HepG2 (cell line): ENCODE measurements around the gene GPR139. TPM values are rescaled to one million over a fixed set of nuclear protein-coding genes. Genes with fewer than 3 reads are reported as not detected.
A peak's percentile ranks its signal among the peaks of the same experiment; 100 is the strongest.

Experiments
- ATAC-seq: fragments of 200-7000 bp; cut with Tn5 transposase; 3 replicates; pipeline ENCODE4 v1.9.1; 2020; ENCODE audit warnings: mild to moderate bottlenecking, moderate library complexity
- BruUV-seq: library from RNA; stranded (reverse); fragments of 400-500 nt; replicated peaks from 2 replicates; lab custom pipeline; 2021; lab: Mats Ljungman, UMichigan
- CTCF ChIA-PET: fragments of 300-600 bp; formaldehyde crosslinking; extraction: SDS; loops from one replicate; lab custom pipeline; 2021; ENCODE audit warnings: low total read pairs, inconsistent platforms, low intra/inter-chr PET ratio; lab: Yijun Ruan, JAX
- POLR2A ChIA-PET: fragments of 350-600 bp; sonication (Branson Sonifier 250); formaldehyde crosslinking; loops from one replicate; lab custom pipeline; 2020; ENCODE audit warnings: antibody characterized with exemption, inconsistent platforms; lab: Yijun Ruan, JAX
- DNase-seq: peaks from one replicate; pipeline ENCODE4 v3.0.0-alpha.2; 2015; ENCODE audit warnings: low spot score
- FAIRE-seq: peaks from 3 replicates; lab custom pipeline; 2011; peaks lifted over from hg19 to GRCh38; lab: Jason Lieb, UNC
- H2AFZ ChIP-seq: one replicate; pipeline ENCODE4 v1.6.1; 2011; ENCODE audit warnings: low read length, inconsistent platforms
- H3K27ac ChIP-seq: fragments of 300-600 bp; 3 replicates; pipeline ENCODE4 v1.8.0; 2011; ENCODE audit warnings: mixed run types, mild to moderate bottlenecking, mixed read lengths, low read length, inconsistent platforms; ENCODE audit not compliant: insufficient read depth; ENCODE audit errors: extremely low read length
- H3K27me3 ChIP-seq, 2 experiments: fragments of 200-600 bp in 1 of 2; 2 replicates in 1 of 2; 3 replicates in 1 of 2; pipeline versions ENCODE4 v1.6.0 to v1.8.0; 2011; ENCODE audit warnings: low read length in 2 of 2, mild to moderate bottlenecking in 2 of 2, moderate library complexity in 2 of 2, inconsistent platforms in 1 of 2; ENCODE audit not compliant: insufficient read depth in 2 of 2, control insufficient read depth in 1 of 2
- H3K36me3 ChIP-seq, 2 experiments: fragments of 200-600 bp in 1 of 2; replicated peaks in 1 of 2; 2 replicates in 1 of 2; 3 replicates in 1 of 2; pipeline versions ENCODE4 v1.5.1 to v1.8.0; 2011; ENCODE audit warnings: low read length in 2 of 2, inconsistent platforms in 1 of 2; ENCODE audit not compliant: insufficient read depth in 2 of 2, control insufficient read depth in 1 of 2
- H3K4me1 ChIP-seq: 2 replicates; pipeline ENCODE4 v1.5.1; 2012; ENCODE audit warnings: low read length, inconsistent platforms; ENCODE audit not compliant: insufficient read depth
- H3K4me2 ChIP-seq: 2 replicates; pipeline ENCODE4 v1.6.0; 2011; ENCODE audit warnings: low read depth, low read length, inconsistent platforms
- H3K4me3 ChIP-seq, 3 experiments: fragments of 200-600 bp in 1 of 3; sonication (generic), shearing (Covaris generic) in 1 of 3; replicated peaks in 1 of 3; 2 replicates each; pipeline ENCODE4 v1.5.1; 2011 to 2016; ENCODE audit warnings: low read length in 3 of 3, inconsistent platforms in 2 of 3, low read depth in 2 of 3, mild to moderate bottlenecking in 2 of 3, control low read depth in 1 of 3, mixed read lengths in 1 of 3; ENCODE audit not compliant: insufficient read depth in 1 of 3
- H3K79me2 ChIP-seq: one replicate; pipeline ENCODE4 v1.6.1; 2011; ENCODE audit warnings: low read length, inconsistent platforms; ENCODE audit not compliant: insufficient read depth
- H3K9ac ChIP-seq: 2 replicates; pipeline ENCODE4 v1.6.0; 2011; ENCODE audit warnings: mild to moderate bottlenecking, low read depth, low read length, inconsistent platforms; ENCODE audit not compliant: insufficient read depth
- H3K9me3 ChIP-seq: 2 replicates; pipeline ENCODE4 v1.5.1; 2012; ENCODE audit warnings: mild to moderate bottlenecking, low read length
- H4K20me1 ChIP-seq: 2 replicates; pipeline ENCODE4 v1.6.0; 2011; ENCODE audit warnings: inconsistent platforms, mild to moderate bottlenecking, low read length, moderate library complexity; ENCODE audit not compliant: insufficient read depth
- ATF3 ChIP-seq: sonication (generic); formaldehyde crosslinking; IDR thresholded peaks from 2 replicates; pipeline ENCODE4 v1.4.0; 2020; ENCODE audit warnings: missing genetic modification reagents
- ATRX ChIP-seq: sonication (generic); formaldehyde crosslinking; IDR thresholded peaks from 2 replicates; pipeline ENCODE4 v1.4.0; 2020; ENCODE audit warnings: missing genetic modification reagents, borderline replicate concordance
- CREB1 ChIP-seq, 2 experiments: fragments of 450-650 bp in 1 of 2; IDR thresholded peaks; 2 replicates each; pipeline ENCODE4 v1.6.1; 2016 to 2017; ENCODE audit warnings: control low read depth in 1 of 2, mild to moderate bottlenecking in 1 of 2, missing compliant biosample characterization in 1 of 2, missing genetic modification characterization in 1 of 2
- FOSL1 ChIP-seq: sonication (generic); formaldehyde crosslinking; IDR thresholded peaks from 2 replicates; pipeline ENCODE4 v1.9.0; 2021; ENCODE audit warnings: missing genetic modification reagents, borderline replicate concordance
- FOSL2 ChIP-seq: sonication (generic); formaldehyde crosslinking; IDR thresholded peaks from 2 replicates; pipeline ENCODE4 v1.4.0; 2020; ENCODE audit warnings: missing genetic modification reagents
- JUND ChIP-seq: sonication (generic); formaldehyde crosslinking; IDR thresholded peaks from 2 replicates; pipeline ENCODE4 v1.8.0; 2022; ENCODE audit warnings: mild to moderate bottlenecking, missing genetic modification reagents
- KLF13 ChIP-seq: sonication (generic); formaldehyde crosslinking; IDR thresholded peaks from 2 replicates; pipeline ENCODE4 v1.4.0; 2020; ENCODE audit warnings: mild to moderate bottlenecking, missing genetic modification reagents
- MAFF ChIP-seq: IDR thresholded peaks from 2 replicates; pipeline ENCODE4 v1.6.1; 2011; ENCODE audit warnings: low read depth, low read length, improper control_type of control experiment
- MAFG ChIP-seq: sonication (generic); formaldehyde crosslinking; IDR thresholded peaks from 2 replicates; pipeline ENCODE4 v1.5.1; 2020; ENCODE audit warnings: mild to moderate bottlenecking, missing genetic modification reagents
- MAFK ChIP-seq, 2 experiments: IDR thresholded peaks in 1 of 2; conservative IDR thresholded peaks in 1 of 2; 2 replicates each; pipeline ENCODE4 v1.6.1; 2011; ENCODE audit warnings: improper control_type of control experiment in 2 of 2, low read length in 2 of 2
- NFE2L2 ChIP-seq: fragments of 150-350 bp; IDR thresholded peaks from 2 replicates; pipeline ENCODE4 v1.6.1; 2014; ENCODE audit warnings: low read length
- ZNF251 ChIP-seq: sonication (generic); formaldehyde crosslinking; IDR thresholded peaks from 2 replicates; pipeline ENCODE4 v1.9.0; 2021; ENCODE audit warnings: mild to moderate bottlenecking, missing genetic modification reagents
- ZSCAN30 ChIP-seq: sonication (generic); formaldehyde crosslinking; IDR thresholded peaks from 2 replicates; pipeline ENCODE4 v1.5.0; 2020; ENCODE audit warnings: mild to moderate bottlenecking, missing genetic modification reagents
- WGBS: methylation state at CpG from one replicate; pipeline ENCODE4 v1.1.6; 2017; ENCODE audit warnings: low lambda C conversion rate; 5-methylcytosine and 5-hydroxymethylcytosine counted together
- in situ Hi-C: cut with HindIII; loops from 2 replicates; pipeline ENCODE4 v1.10.0; 2017; ENCODE audit warnings: low pct_unique_long_range_greater_than_20kb; ENCODE audit not compliant: extremely low pct_ligation_motif_present
- intact Hi-C: fragments of 100-400 bp; cut with micrococcal nuclease; formaldehyde crosslinking; loops from one replicate; pipeline ENCODE4 v1.10.0; 2022; ENCODE audit not compliant: unreplicated experiment
- polyA plus RNA-seq, 8 experiments: library from polyadenylated mRNA; depleted of rRNA in 3 of 8; stranded (reverse) in 7 of 8; unstranded in 1 of 8; fragments of >200 nt; fragmentation: Illumina TruSeq in 4 of 8; extraction: Trizol in 4 of 8; gene quantifications; 2 replicates each; pipeline versions ENCODE4 v1.2.1 to v1.2.3, GENCODE V29; 2011 to 2016; ENCODE audit warnings: low read depth in 4 of 8, missing spikeins in 1 of 8, mixed read lengths in 1 of 8; ENCODE audit not compliant: insufficient read depth in 1 of 8
- total RNA-seq, 5 experiments: library from RNA; depleted of rRNA; stranded (reverse); fragments of >200 nt; fragmentation: Illumina TruSeq; extraction: Trizol; gene quantifications; 2 replicates each; pipeline ENCODE4 v1.2.3, GENCODE V29; 2016; ENCODE audit warnings: low read depth in 1 of 5

GPR139 gene
- total and polyA plus RNA-seq, 2 of the 13 experiments (the other 11 are each of a cell fraction or from before 2014, with no cell fraction given), result not detected

GRCh38 chr16:20084624-20085226 is 11.0 kb upstream of the GPR139 start:
- DNase-seq, result peak; percentile 39
- no peak overlapping the region for H3K9ac ChIP-seq
- no peaks in the 10 kb centered on the region for H3K4me1 ChIP-seq
- 11% methylated on average over 6 of the region's 6 CpGs for WGBS
- H3K36me3 ChIP-seq, result no peaks in the 10 kb centered on the region
- intact Hi-C loops, result no loop called here
- no peak overlapping the region for H3K27ac ChIP-seq
- ChIA-PET POLR2A (no interaction called here), CTCF (no interaction called here)
- BruUV-seq, result no TSS peak
- H3K4me2 ChIP-seq, result no peak overlapping the region
- TF ChIP-seq KLF13 (CRISPR knock-in tag) (no peak), CREB1 (IDR thresholded peaks at IDR 0.05) (peak; percentile 29), CREB1 (CRISPR knock-in tag; IDR thresholded peaks at IDR 0.05) (no peak), ATRX (CRISPR knock-in tag) (no peak), JUND (CRISPR knock-in tag) (peak; percentile 57; the same call in 1 of the 2 replicates), MAFG (CRISPR knock-in tag) (peak; percentile 63; the same call in 1 of the 2 replicates), MAFF (peak; percentile 69), ZSCAN30 (no peak), MAFK (conservative IDR thresholded peaks at IDR 0.05 in 1 of 2, IDR thresholded peaks at IDR 0.05 in 1 of 2; ENCODE audit: low read length in 2 of 2) (peak; percentile 73 to 84), NFE2L2 (peak; percentile 89), ZNF251 (no peak), FOSL2 (CRISPR knock-in tag) (peak; percentile 93), FOSL1 (CRISPR knock-in tag) (peak; percentile 55; the same call in 1 of the 2 replicates), ATF3 (CRISPR knock-in tag) (peak; percentile 57; the same call in 1 of the 2 replicates)
- no peaks in the 10 kb centered on the region for H3K79me2 ChIP-seq
- no peaks in the 10 kb centered on the region for H3K9me3 ChIP-seq
- no peak for FAIRE-seq
- ATAC-seq, result peak; percentile 43; the same call in 1 of the 3 replicates
- no peaks in the 10 kb centered on the region for H4K20me1 ChIP-seq
- H3K4me3 ChIP-seq, result no peak overlapping the region
- in situ Hi-C loops, result no loop called here
- H2AFZ ChIP-seq, result no peak overlapping the region
- H3K27me3 ChIP-seq, result peaks cover 0 to 23% of the 10 kb centered on the region in 2 experiments; a peak in 2 of 5 replicates
